ENCODE results near the gene ISOC2. TPM values are rescaled to one million over a fixed set of nuclear protein-coding genes. Genes with fewer than 3 reads are reported as not detected.

The ISOC2 gene
- polyA plus RNA-seq, 1 donor = 30.4 TPM

- no peak overlapping the region for H3K27ac ChIP-seq (ENCODE audit: low read length)
- DNase-seq = no peak
- H3K4me3 ChIP-seq (ENCODE audit: low read length) = no peak overlapping the region
- WGBS (ENCODE audit: insufficient coverage, low lambda C conversion rate) = 80% methylated on average over 4 of the region's 52 CpGs
- H3K4me1 ChIP-seq (ENCODE audit: control insufficient read depth, insufficient read depth, low read length) = peaks cover 6% of the 10 kb centered on the region
- H3K36me3 ChIP-seq (ENCODE audit: control insufficient read depth, insufficient read depth, low read length) = no peaks in the 10 kb centered on the region
- H3K9me3 ChIP-seq (ENCODE audit: control insufficient read depth, low read depth, low read length) = peaks cover 3% of the 10 kb centered on the region
- peaks cover 63% of the 10 kb centered on the region for H3K27me3 ChIP-seq (ENCODE audit: control insufficient read depth, insufficient read depth, low read length)
Observed at GRCh38 chr19:55490478-55491432, 29.3 kb upstream of the ISOC2 start.

- Histone ChIP-seq H3K27ac (ENCODE audit: low read length) (no peak overlapping the region), H3K4me1 (ENCODE audit: control insufficient read depth, insufficient read depth, low read length) (peaks cover 6% of the 10 kb centered on the region), H3K27me3 (ENCODE audit: control insufficient read depth, insufficient read depth, low read length) (peaks cover 64% of the 10 kb centered on the region), H3K4me3 (ENCODE audit: low read length) (no peak overlapping the region), H3K36me3 (ENCODE audit: control insufficient read depth, insufficient read depth, low read length) (no peaks in the 10 kb centered on the region), H3K9me3 (ENCODE audit: control insufficient read depth, low read depth, low read length) (peaks cover 3% of the 10 kb centered on the region)
- WGBS (ENCODE audit: insufficient coverage, low lambda C conversion rate) = no CpG with 5 or more reads among the region's 21 CpGs
- DNase-seq = no peak
Observed at GRCh38 chr19:55489711-55490477, 28.5 kb upstream of the ISOC2 start.

- no peaks in the 10 kb centered on the region for H3K36me3 ChIP-seq (ENCODE audit: control insufficient read depth, insufficient read depth, low read length)
- no peak for DNase-seq
- peaks cover 3% of the 10 kb centered on the region for H3K9me3 ChIP-seq (ENCODE audit: control insufficient read depth, low read depth, low read length)
- H3K4me3 ChIP-seq (ENCODE audit: low read length) = no peak overlapping the region
- WGBS (ENCODE audit: insufficient coverage, low lambda C conversion rate) = no CpG with 5 or more reads among the region's 36 CpGs
- peaks cover 57% of the 10 kb centered on the region for H3K27me3 ChIP-seq (ENCODE audit: control insufficient read depth, insufficient read depth, low read length)
- H3K27ac ChIP-seq (ENCODE audit: low read length) = no peak overlapping the region
- peaks cover 12% of the 10 kb centered on the region for H3K4me1 ChIP-seq (ENCODE audit: control insufficient read depth, insufficient read depth, low read length)
Observed at GRCh38 chr19:55488986-55489710, 27.7 kb upstream of the ISOC2 start.

GRCh38 chr19:55487924-55488687 lies 26.7 kb upstream of the ISOC2 start, which contains the start of gene SSC5D:
Gene SSC5D, plus strand, starts transcription at chr19:55488436. Its CDS starts 154 bp downstream, at chr19:55488590.
- H3K4me1 ChIP-seq (ENCODE audit: control insufficient read depth, insufficient read depth, low read length) = peaks cover 12% of the 10 kb centered on the region
- peaks cover 3% of the 10 kb centered on the region for H3K9me3 ChIP-seq (ENCODE audit: control insufficient read depth, low read depth, low read length)
- no CpG with 5 or more reads among the region's 21 CpGs for WGBS (ENCODE audit: insufficient coverage, low lambda C conversion rate)
- peak within 1 kb of the TSS; percentile 59 for H3K27ac ChIP-seq (ENCODE audit: low read length)
- H3K36me3 ChIP-seq (ENCODE audit: control insufficient read depth, insufficient read depth, low read length) = no peaks in the 10 kb centered on the region
- no peak within 1 kb of the TSS for H3K4me3 ChIP-seq (ENCODE audit: low read length)
- DNase-seq = no peak
- peaks cover 52% of the 10 kb centered on the region for H3K27me3 ChIP-seq (ENCODE audit: control insufficient read depth, insufficient read depth, low read length)

GRCh38 chr19:55486971-55487923 lies 25.8 kb upstream of the ISOC2 start:
- Histone ChIP-seq H3K4me1 (ENCODE audit: control insufficient read depth, insufficient read depth, low read length) (peaks cover 12% of the 10 kb centered on the region), H3K9me3 (ENCODE audit: control insufficient read depth, low read depth, low read length) (peaks cover 3% of the 10 kb centered on the region), H3K27ac (ENCODE audit: low read length) (peak overlapping the region; percentile 59), H3K36me3 (ENCODE audit: control insufficient read depth, insufficient read depth, low read length) (peaks cover 4% of the 10 kb centered on the region), H3K27me3 (ENCODE audit: control insufficient read depth, insufficient read depth, low read length) (peaks cover 45% of the 10 kb centered on the region), H3K4me3 (ENCODE audit: low read length) (no peak overlapping the region)
- no CpG with 5 or more reads among the region's 27 CpGs for WGBS (ENCODE audit: insufficient coverage, low lambda C conversion rate)
- DNase-seq = peak; percentile 26 to 43

- Histone ChIP-seq H3K4me3 (ENCODE audit: low read length) (no peak overlapping the region), H3K36me3 (ENCODE audit: control insufficient read depth, insufficient read depth, low read length) (peaks cover 4% of the 10 kb centered on the region), H3K9me3 (ENCODE audit: control insufficient read depth, low read depth, low read length) (peaks cover 5% of the 10 kb centered on the region), H3K27me3 (ENCODE audit: control insufficient read depth, insufficient read depth, low read length) (peaks cover 40% of the 10 kb centered on the region), H3K4me1 (ENCODE audit: control insufficient read depth, insufficient read depth, low read length) (peaks cover 12% of the 10 kb centered on the region), H3K27ac (ENCODE audit: low read length) (no peak overlapping the region)
- DNase-seq = no peak
- WGBS (ENCODE audit: insufficient coverage, low lambda C conversion rate) = no CpG with 5 or more reads among the region's 53 CpGs
Observed at GRCh38 chr19:55486043-55486970, 24.9 kb upstream of the ISOC2 start.

- no CpG with 5 or more reads among the region's 18 CpGs for WGBS (ENCODE audit: insufficient coverage, low lambda C conversion rate)
- DNase-seq = no peak
- peak overlapping the region; percentile 33 for H3K27ac ChIP-seq (ENCODE audit: low read length)
- peaks cover 4% of the 10 kb centered on the region for H3K36me3 ChIP-seq (ENCODE audit: control insufficient read depth, insufficient read depth, low read length)
- peaks cover 12% of the 10 kb centered on the region for H3K4me1 ChIP-seq (ENCODE audit: control insufficient read depth, insufficient read depth, low read length)
- H3K4me3 ChIP-seq (ENCODE audit: low read length) = peak overlapping the region; percentile 62
- peaks cover 32% of the 10 kb centered on the region for H3K27me3 ChIP-seq (ENCODE audit: control insufficient read depth, insufficient read depth, low read length)
- peaks cover 9% of the 10 kb centered on the region for H3K9me3 ChIP-seq (ENCODE audit: control insufficient read depth, low read depth, low read length)
Observed at GRCh38 chr19:55485439-55486011, 24.1 kb upstream of the ISOC2 start.

Measured in large intestine (tissue), 3 donors.